K562 (cell line): Measurements from ENCODE around the gene CRADD. TPM values are rescaled to one million over a fixed set of nuclear protein-coding genes. Genes with fewer than 3 reads are reported as not detected.

Experiments
- ATF7 ChIP-seq: fragments of 450-650 bp; IDR thresholded peaks from 2 replicates; pipeline ENCODE4 v1.7.1; 2014; ENCODE audit warnings: mild to moderate bottlenecking, moderate library complexity
- MEF2D ChIP-seq: conservative IDR thresholded peaks from 2 replicates; pipeline ENCODE4 v1.6.1; 2016; ENCODE audit warnings: low read depth, missing genetic modification characterization, missing compliant biosample characterization
- MTA1 ChIP-seq: fragments of 450-650 bp; IDR thresholded peaks from 2 replicates; pipeline ENCODE4 v1.6.1; 2017; ENCODE audit warnings: borderline replicate concordance
- PML ChIP-seq: IDR thresholded peaks from 2 replicates; pipeline ENCODE4 v1.6.1; 2012; ENCODE audit warnings: low read length, inconsistent platforms
- PRMT5 ChIP-seq: sonication (generic); formaldehyde crosslinking; IDR thresholded peaks from 2 replicates; pipeline ENCODE4 v1.5.0; 2020; ENCODE audit warnings: missing genetic modification reagents
- PYGO2 ChIP-seq: fragments of 450-650 bp; IDR thresholded peaks from 2 replicates; pipeline ENCODE4 v1.6.1; 2016; ENCODE audit warnings: mild to moderate bottlenecking, missing genetic modification characterization, moderate library complexity, missing compliant biosample characterization
- RBM39 ChIP-seq: fragments of 200-400 bp; formaldehyde crosslinking; optimal IDR thresholded peaks from 2 replicates; pipeline ENCODE3; 2018; ENCODE audit warnings: low read depth, low read length
- RFX1 ChIP-seq: fragments of 450-650 bp; IDR thresholded peaks from 2 replicates; pipeline ENCODE4 v1.6.1; 2016; ENCODE audit warnings: mild to moderate bottlenecking, moderate library complexity
- SLC30A9 ChIP-seq: fragments of 250-450 bp; sonication (Bioruptor Pico); IDR thresholded peaks from 2 replicates; pipeline ENCODE4 v1.8.0; 2022; ENCODE audit warnings: mild to moderate bottlenecking, moderate library complexity
- SRSF3 ChIP-seq: fragments of 200-400 bp; formaldehyde crosslinking; IDR thresholded peaks from 2 replicates; pipeline ENCODE4 v1.6.1; 2016; ENCODE audit warnings: mild to moderate bottlenecking, low read length, moderate library complexity; ENCODE audit not compliant: insufficient read depth
- TCF7 ChIP-seq: sonication (generic); IDR thresholded peaks from 2 replicates; pipeline ENCODE4 v1.6.1; 2016; ENCODE audit warnings: antibody characterized with exemption, borderline replicate concordance
- ZNF134 ChIP-seq: fragments of 250-450 bp; sonication (Bioruptor Pico); conservative IDR thresholded peaks from 2 replicates; pipeline ENCODE4 v1.4.0; 2020
- ZNF175 ChIP-seq: fragments of 200-800 bp; sonication (Bioruptor generic); IDR thresholded peaks from 2 replicates; pipeline ENCODE4 v1.6.1; 2016; ENCODE audit warnings: low read depth, mild to moderate bottlenecking, missing genetic modification characterization, missing compliant biosample characterization
- ZNF23 ChIP-seq: fragments of 250-450 bp; sonication (Bioruptor Pico); IDR thresholded peaks from 2 replicates; pipeline ENCODE4 v1.4.0; 2020; ENCODE audit warnings: mild to moderate bottlenecking
- polyA plus RNA-seq, 8 experiments: library from polyadenylated mRNA; depleted of rRNA in 4 of 8; stranded (reverse) in 5 of 8; unstranded in 3 of 8; fragments of >200 nt; fragmentation: Nextera tagmentation in 2 of 8; fragmentation: Illumina TruSeq in 1 of 8; extraction: Ambion mirVana in 2 of 8; extraction: Trizol in 1 of 8; gene quantifications; 2 replicates each; pipeline versions ENCODE4 v1.2.1 to v1.2.3, GENCODE V29; 2011 to 2014; ENCODE audit warnings: inconsistent platforms in 1 of 8, missing spikeins in 1 of 8
- total RNA-seq, 7 experiments: library from RNA; depleted of rRNA in 6 of 7; stranded (reverse); fragments of >200 nt in 6 of 7; fragmentation: Illumina TruSeq in 2 of 7; extraction: Trizol in 2 of 7; gene quantifications; 2 replicates each; pipeline versions ENCODE4 v1.2.1 to v1.2.3, GENCODE V29; 2011 to 2021; ENCODE audit warnings: low replicate concordance in 1 of 7
- TF ChIP-seq, protein P1 (sequence below): fragments of 200-600 bp; sonication (generic); IDR thresholded peaks from one replicate; pipeline ENCODE4 v1.6.1; 2012; ENCODE audit warnings: mild to moderate bottlenecking, low read depth, low read length, inconsistent platforms

Gene CRADD
- total and polyA plus RNA-seq, 9 of the 15 experiments (the other 6 are each of a cell fraction or from before 2014, with no cell fraction given), result 20.5 to 41.1 (median 25.9) TPM

DNA sequence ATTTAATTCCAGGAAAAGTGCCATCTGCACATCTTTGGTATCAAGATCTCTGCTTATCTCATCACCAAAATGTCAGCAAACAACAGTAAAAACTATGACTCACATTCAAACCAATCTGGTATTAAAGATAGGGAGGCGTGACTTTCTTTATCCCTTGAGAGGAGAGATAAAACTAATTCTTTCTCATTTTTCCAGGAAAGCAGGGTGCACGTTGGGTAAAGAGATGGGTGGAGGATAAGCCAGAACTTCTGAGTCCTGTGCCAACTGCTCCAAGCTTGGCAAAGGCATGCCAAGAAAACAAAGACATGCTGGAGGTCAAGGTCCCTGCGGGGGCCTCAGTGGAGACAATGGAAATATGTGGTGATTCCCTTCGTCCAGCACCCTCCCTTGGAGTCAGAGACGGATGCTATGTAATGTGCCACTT is 245.4 kb downstream of the CRADD start (continued):
- TF ChIP-seq, protein P1, sequence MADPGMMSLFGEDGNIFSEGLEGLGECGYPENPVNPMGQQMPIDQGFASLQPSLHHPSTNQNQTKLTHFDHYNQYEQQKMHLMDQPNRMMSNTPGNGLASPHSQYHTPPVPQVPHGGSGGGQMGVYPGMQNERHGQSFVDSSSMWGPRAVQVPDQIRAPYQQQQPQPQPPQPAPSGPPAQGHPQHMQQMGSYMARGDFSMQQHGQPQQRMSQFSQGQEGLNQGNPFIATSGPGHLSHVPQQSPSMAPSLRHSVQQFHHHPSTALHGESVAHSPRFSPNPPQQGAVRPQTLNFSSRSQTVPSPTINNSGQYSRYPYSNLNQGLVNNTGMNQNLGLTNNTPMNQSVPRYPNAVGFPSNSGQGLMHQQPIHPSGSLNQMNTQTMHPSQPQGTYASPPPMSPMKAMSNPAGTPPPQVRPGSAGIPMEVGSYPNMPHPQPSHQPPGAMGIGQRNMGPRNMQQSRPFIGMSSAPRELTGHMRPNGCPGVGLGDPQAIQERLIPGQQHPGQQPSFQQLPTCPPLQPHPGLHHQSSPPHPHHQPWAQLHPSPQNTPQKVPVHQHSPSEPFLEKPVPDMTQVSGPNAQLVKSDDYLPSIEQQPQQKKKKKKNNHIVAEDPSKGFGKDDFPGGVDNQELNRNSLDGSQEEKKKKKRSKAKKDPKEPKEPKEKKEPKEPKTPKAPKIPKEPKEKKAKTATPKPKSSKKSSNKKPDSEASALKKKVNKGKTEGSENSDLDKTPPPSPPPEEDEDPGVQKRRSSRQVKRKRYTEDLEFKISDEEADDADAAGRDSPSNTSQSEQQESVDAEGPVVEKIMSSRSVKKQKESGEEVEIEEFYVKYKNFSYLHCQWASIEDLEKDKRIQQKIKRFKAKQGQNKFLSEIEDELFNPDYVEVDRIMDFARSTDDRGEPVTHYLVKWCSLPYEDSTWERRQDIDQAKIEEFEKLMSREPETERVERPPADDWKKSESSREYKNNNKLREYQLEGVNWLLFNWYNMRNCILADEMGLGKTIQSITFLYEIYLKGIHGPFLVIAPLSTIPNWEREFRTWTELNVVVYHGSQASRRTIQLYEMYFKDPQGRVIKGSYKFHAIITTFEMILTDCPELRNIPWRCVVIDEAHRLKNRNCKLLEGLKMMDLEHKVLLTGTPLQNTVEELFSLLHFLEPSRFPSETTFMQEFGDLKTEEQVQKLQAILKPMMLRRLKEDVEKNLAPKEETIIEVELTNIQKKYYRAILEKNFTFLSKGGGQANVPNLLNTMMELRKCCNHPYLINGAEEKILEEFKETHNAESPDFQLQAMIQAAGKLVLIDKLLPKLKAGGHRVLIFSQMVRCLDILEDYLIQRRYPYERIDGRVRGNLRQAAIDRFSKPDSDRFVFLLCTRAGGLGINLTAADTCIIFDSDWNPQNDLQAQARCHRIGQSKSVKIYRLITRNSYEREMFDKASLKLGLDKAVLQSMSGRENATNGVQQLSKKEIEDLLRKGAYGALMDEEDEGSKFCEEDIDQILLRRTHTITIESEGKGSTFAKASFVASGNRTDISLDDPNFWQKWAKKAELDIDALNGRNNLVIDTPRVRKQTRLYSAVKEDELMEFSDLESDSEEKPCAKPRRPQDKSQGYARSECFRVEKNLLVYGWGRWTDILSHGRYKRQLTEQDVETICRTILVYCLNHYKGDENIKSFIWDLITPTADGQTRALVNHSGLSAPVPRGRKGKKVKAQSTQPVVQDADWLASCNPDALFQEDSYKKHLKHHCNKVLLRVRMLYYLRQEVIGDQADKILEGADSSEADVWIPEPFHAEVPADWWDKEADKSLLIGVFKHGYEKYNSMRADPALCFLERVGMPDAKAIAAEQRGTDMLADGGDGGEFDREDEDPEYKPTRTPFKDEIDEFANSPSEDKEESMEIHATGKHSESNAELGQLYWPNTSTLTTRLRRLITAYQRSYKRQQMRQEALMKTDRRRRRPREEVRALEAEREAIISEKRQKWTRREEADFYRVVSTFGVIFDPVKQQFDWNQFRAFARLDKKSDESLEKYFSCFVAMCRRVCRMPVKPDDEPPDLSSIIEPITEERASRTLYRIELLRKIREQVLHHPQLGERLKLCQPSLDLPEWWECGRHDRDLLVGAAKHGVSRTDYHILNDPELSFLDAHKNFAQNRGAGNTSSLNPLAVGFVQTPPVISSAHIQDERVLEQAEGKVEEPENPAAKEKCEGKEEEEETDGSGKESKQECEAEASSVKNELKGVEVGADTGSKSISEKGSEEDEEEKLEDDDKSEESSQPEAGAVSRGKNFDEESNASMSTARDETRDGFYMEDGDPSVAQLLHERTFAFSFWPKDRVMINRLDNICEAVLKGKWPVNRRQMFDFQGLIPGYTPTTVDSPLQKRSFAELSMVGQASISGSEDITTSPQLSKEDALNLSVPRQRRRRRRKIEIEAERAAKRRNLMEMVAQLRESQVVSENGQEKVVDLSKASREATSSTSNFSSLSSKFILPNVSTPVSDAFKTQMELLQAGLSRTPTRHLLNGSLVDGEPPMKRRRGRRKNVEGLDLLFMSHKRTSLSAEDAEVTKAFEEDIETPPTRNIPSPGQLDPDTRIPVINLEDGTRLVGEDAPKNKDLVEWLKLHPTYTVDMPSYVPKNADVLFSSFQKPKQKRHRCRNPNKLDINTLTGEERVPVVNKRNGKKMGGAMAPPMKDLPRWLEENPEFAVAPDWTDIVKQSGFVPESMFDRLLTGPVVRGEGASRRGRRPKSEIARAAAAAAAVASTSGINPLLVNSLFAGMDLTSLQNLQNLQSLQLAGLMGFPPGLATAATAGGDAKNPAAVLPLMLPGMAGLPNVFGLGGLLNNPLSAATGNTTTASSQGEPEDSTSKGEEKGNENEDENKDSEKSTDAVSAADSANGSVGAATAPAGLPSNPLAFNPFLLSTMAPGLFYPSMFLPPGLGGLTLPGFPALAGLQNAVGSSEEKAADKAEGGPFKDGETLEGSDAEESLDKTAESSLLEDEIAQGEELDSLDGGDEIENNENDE, result no peak
- no peak for TF ChIP-seq SRSF3
- no peak for TF ChIP-seq TCF7
- TF ChIP-seq SLC30A9 (CRISPR knock-in tag), result no peak
- TF ChIP-seq ZNF134 (CRISPR knock-in tag), result peak; percentile 77
- peak; percentile 90 for TF ChIP-seq MTA1
- TF ChIP-seq PML, result peak; percentile 96; the same call in 1 of the 2 replicates
- peak; percentile 74 for TF ChIP-seq ZNF175 (CRISPR knock-in tag)
- peak; percentile 78 for TF ChIP-seq ATF7
- no peak for TF ChIP-seq RFX1
- TF ChIP-seq MEF2D (tag), result peak; percentile 62
- TF ChIP-seq ZNF23, result no peak
- TF ChIP-seq PYGO2, result peak; percentile 73; the same call in 1 of the 2 replicates
- TF ChIP-seq PRMT5 (CRISPR knock-in tag), result no peak
- no peak for TF ChIP-seq RBM39
